Measurements from ENCODE around the gene TXNDC15.

GRCh38 chr5:134911285-134912206, 37.4 kb downstream of the TXNDC15 start:
- TF ChIP-seq, protein P1, sequence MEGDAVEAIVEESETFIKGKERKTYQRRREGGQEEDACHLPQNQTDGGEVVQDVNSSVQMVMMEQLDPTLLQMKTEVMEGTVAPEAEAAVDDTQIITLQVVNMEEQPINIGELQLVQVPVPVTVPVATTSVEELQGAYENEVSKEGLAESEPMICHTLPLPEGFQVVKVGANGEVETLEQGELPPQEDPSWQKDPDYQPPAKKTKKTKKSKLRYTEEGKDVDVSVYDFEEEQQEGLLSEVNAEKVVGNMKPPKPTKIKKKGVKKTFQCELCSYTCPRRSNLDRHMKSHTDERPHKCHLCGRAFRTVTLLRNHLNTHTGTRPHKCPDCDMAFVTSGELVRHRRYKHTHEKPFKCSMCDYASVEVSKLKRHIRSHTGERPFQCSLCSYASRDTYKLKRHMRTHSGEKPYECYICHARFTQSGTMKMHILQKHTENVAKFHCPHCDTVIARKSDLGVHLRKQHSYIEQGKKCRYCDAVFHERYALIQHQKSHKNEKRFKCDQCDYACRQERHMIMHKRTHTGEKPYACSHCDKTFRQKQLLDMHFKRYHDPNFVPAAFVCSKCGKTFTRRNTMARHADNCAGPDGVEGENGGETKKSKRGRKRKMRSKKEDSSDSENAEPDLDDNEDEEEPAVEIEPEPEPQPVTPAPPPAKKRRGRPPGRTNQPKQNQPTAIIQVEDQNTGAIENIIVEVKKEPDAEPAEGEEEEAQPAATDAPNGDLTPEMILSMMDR (conservative IDR thresholded peaks at IDR 0.05 in 1 of 2, IDR thresholded peaks at IDR 0.05 in 1 of 2; ENCODE audit: low read depth in 1 of 2, low read length in 2 of 2), result no peak
- TF ChIP-seq EZH2 (IDR thresholded peaks at IDR 0.05; ENCODE audit: low read length, missing control alignments), result no peak
